Urinary bladder (tissue), 4 donors: Measurements from ENCODE around the gene AMPD2. TPM values are rescaled to one million over a fixed set of nuclear protein-coding genes. Genes with fewer than 3 reads are reported as not detected.
"Not testable (repeated sequence)": the region's sequence is repeated elsewhere in the genome, so short reads cannot be mapped to it uniquely, and the experiment has no call there.

ENCODE experiments used
- DNase-seq: peaks from one replicate; pipeline ENCODE4 v3.0.0-alpha.2; 2015; ENCODE audit errors: extremely low spot score
- H3K27ac ChIP-seq: one replicate; pipeline ENCODE4 v1.5.1; 2013; ENCODE audit warnings: low read depth, mild to moderate bottlenecking, moderate library complexity
- H3K36me3 ChIP-seq: one replicate; pipeline ENCODE4 v1.6.1; 2013; ENCODE audit warnings: mild to moderate bottlenecking, moderate library complexity; ENCODE audit not compliant: insufficient read depth
- H3K4me1 ChIP-seq: one replicate; pipeline ENCODE4 v1.6.1; 2013; ENCODE audit warnings: mild to moderate bottlenecking, moderate library complexity; ENCODE audit not compliant: insufficient read depth
- H3K4me3 ChIP-seq: one replicate; pipeline ENCODE4 v1.5.1; 2013; ENCODE audit warnings: low read depth, low read length
- WGBS: extraction: QIAGEN DNeasy Blood & Tissue Kit; methylation state at CpG from one replicate; pipeline ENCODE4 v1.1.7; 2013; 5-methylcytosine and 5-hydroxymethylcytosine counted together
- polyA plus RNA-seq: library from polyadenylated mRNA; stranded (reverse); fragments of 200-250 nt; gene quantifications from one replicate; pipeline ENCODE4 v1.2.3, GENCODE V29; 2013
- total RNA-seq: library from RNA; depleted of rRNA; stranded (reverse); fragments of >200 nt; gene quantifications from one replicate; pipeline ENCODE4 v1.2.3, GENCODE V29; 2014
- donor health status: healthy with polysubstance abuse.
- donor health status: healthy.

AMPD2 gene
- total and polyA plus RNA-seq, 2 donors = 29.2 to 36.1 TPM

DNA sequence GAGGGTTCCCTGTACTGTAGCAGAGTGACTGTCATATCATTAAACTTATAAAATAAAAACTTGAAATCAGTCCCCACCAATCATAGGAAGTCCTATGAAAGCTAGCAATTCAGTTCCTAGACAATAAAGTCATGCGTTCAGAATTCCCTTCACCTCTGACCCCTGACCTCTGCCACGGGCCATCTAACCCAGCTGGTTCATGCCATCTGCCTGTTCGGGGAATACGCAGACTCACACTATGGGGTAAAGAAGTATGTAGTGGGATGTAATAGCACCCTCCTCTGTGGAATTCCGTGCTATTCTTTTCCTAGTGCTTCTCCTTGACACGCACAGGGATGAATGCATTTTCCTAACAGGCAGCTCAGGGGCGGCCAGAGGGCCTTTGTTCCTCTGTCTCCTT is 38.3 kb downstream of the AMPD2 start:
- 80% methylated on average over 7 of the region's 7 CpGs for WGBS
- H3K4me1 ChIP-seq = no peaks in the 10 kb centered on the region
- H3K4me3 ChIP-seq = no peak overlapping the region
- no peaks in the 10 kb centered on the region for H3K36me3 ChIP-seq
- no peak for DNase-seq
- no peak overlapping the region for H3K27ac ChIP-seq

GRCh38 chr1:109658533-109659042 is 39.0 kb downstream of the AMPD2 start:
- no peak for DNase-seq
- Histone ChIP-seq H3K27ac (no peak overlapping the region), H3K36me3 (no peaks in the 10 kb centered on the region), H3K4me1 (no peaks in the 10 kb centered on the region), H3K4me3 (no peak overlapping the region)
- WGBS = 45% methylated on average over 3 of the region's 3 CpGs

DNA sequence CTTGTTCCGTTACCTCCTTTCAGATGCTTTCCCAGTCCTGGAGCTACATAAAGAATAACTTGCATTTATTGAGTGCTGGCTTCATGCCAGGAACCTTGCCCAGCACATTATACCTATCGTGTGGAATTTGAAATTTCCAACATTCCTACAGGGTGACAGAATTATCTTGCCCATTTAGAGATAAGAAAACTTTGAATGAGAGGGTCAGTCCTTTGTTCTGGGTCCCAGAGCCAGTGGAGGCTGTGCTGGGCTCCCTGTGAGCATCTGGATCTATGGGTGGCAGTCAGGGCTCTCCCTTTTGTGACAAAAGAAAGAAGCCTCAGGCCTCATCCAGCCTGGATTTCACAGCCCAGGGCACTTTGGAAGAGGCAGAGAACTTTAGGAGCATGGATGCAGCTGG is 39.5 kb downstream of the AMPD2 start:
- no peak overlapping the region for H3K4me3 ChIP-seq
- DNase-seq = no peak
- no peaks in the 10 kb centered on the region for H3K4me1 ChIP-seq
- no peak overlapping the region for H3K27ac ChIP-seq
- no peaks in the 10 kb centered on the region for H3K36me3 ChIP-seq
- 63% methylated on average over 2 of the region's 2 CpGs for WGBS

GRCh38 chr1:109659997-109660690 is 40.5 kb downstream of the AMPD2 start:
- Histone ChIP-seq H3K36me3 (peaks cover under 1% of the 10 kb centered on the region), H3K4me3 (no peak overlapping the region), H3K27ac (no peak overlapping the region), H3K4me1 (no peaks in the 10 kb centered on the region)
- DNase-seq = no peak
- 83% methylated on average over 5 of the region's 5 CpGs for WGBS

DNA sequence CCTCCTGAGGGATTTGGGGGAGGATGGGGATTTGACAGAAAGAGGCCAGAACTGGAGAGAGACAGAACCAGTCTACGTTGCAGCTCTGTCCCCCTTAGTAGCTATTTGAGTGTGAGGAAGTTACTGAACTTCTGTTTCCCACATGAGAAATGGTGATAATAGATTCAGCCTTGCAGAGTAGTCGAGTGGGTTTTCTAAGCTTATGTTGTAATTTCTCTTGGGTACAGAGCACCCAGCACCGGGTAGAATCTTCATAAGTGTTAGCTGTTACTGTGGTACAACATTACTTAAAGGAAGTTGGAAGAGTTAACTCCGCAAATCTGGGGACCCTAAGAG is 41.0 kb downstream of the AMPD2 start:
- H3K4me3 ChIP-seq, H3K36me3 ChIP-seq, H3K27ac ChIP-seq, H3K4me1 ChIP-seq, DNase-seq: not testable (repeated sequence)
- WGBS = 78% methylated on average over 3 of the region's 4 CpGs

GRCh38 chr1:109661391-109661790 is 41.8 kb downstream of the AMPD2 start:
- DNase-seq = no peak
- Histone ChIP-seq H3K27ac (no peak overlapping the region), H3K4me1 (no peaks in the 10 kb centered on the region), H3K36me3 (peaks cover 4% of the 10 kb centered on the region), H3K4me3 (no peak overlapping the region)
- WGBS = 67% methylated on average over 2 of the region's 2 CpGs

DNA sequence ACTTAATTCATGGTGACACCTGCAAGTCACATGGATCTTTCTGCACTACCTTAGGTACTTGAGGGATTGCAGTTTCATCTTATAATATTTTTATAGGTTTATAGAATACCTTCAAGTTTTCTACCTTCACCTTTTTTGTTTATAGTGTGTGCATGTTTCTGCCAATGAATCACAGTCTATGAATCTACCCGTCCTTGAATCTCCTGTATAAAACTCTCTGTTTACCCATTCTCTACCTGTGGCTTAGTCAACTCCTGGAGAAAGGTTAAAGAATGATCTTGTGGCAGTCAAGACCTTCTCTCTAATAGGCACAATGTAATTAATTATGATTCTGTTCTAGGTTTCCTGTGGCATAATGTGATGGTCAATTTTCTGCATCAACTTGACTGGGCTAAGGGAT is 45.0 kb downstream of the AMPD2 start:
- H3K27ac ChIP-seq = no peak overlapping the region
- peaks cover 4% of the 10 kb centered on the region for H3K36me3 ChIP-seq
- no peaks in the 10 kb centered on the region for H3K4me1 ChIP-seq
- DNase-seq = no peak
- no peak overlapping the region for H3K4me3 ChIP-seq
- 75% methylated on average over 1 of the region's 1 CpG for WGBS

GRCh38 chr1:109667452-109668122 is 48.0 kb downstream of the AMPD2 start, which contains the start of gene GSTM2:
Gene GSTM2 (plus strand): TSS chr1:109668057. CDS start chr1:109668116, 59 bp downstream.
- peak; percentile 86 for DNase-seq
- peak within 1 kb of the TSS; percentile 78 for H3K4me3 ChIP-seq
- peak within 1 kb of the TSS; percentile 28 for H3K27ac ChIP-seq
- H3K36me3 ChIP-seq = peaks cover 4% of the 10 kb centered on the region
- 8% methylated on average over 22 of the region's 22 CpGs for WGBS
- H3K4me1 ChIP-seq = no peaks in the 10 kb centered on the region

- peaks cover 4% of the 10 kb centered on the region for H3K36me3 ChIP-seq
- no peak for DNase-seq
- 5% methylated on average over 26 of the region's 26 CpGs for WGBS
- H3K4me3 ChIP-seq = peak overlapping the region; percentile 78
- no peaks in the 10 kb centered on the region for H3K4me1 ChIP-seq
- H3K27ac ChIP-seq = peak overlapping the region; percentile 28
Measured at GRCh38 chr1:109668123-109668775, 48.6 kb downstream of the AMPD2 start.

DNA sequence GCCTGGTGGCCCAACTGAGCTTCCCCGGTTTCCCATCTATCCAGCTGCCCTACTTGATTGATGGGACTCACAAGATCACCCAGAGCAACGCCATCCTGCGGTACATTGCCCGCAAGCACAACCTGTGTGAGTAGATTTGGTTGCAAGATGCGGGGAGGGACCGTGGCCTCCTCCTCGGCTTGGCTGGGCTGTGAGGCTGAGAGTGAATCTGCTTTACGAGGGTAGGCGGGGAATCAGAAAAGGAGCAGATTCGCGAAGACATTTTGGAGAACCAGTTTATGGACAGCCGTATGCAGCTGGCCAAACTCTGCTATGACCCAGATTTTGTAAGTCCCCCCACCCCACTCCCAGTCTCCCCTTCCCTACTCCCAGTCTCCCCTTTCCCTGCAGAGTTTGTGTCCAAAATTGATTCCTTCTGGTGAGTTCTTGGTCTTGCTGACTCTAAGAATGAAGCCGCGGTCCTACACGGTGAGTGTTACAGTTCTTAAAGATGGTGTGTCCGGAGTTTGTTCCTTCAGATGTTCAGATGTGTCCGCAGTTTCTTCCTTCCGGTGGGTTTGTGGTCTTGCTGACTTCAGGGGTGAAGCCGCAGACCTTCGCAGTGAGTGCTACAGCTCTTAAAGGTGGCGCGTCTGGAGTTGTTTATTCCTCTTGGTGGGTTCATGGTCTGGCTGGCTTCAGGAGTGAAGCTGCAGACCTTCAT is 49.8 kb downstream of the AMPD2 start:
- H3K4me3 ChIP-seq = no peak overlapping the region
- H3K27ac ChIP-seq = no peak overlapping the region
- peaks cover 4% of the 10 kb centered on the region for H3K36me3 ChIP-seq
- 82% methylated on average over 22 of the region's 22 CpGs for WGBS
- no peaks in the 10 kb centered on the region for H3K4me1 ChIP-seq
- no peak for DNase-seq

GRCh38 chr1:109669949-109670302 is 50.3 kb downstream of the AMPD2 start:
- not testable (repeated sequence) for DNase-seq, H3K4me3 ChIP-seq, H3K36me3 ChIP-seq, H3K4me1 ChIP-seq, H3K27ac ChIP-seq
- WGBS = 94% methylated on average over 5 of the region's 5 CpGs

GRCh38 chr1:109671067-109671466 is 51.4 kb downstream of the AMPD2 start:
- 94% methylated on average over 5 of the region's 5 CpGs for WGBS
- no peaks in the 10 kb centered on the region for H3K36me3 ChIP-seq
- no peak overlapping the region for H3K27ac ChIP-seq
- H3K4me1 ChIP-seq = no peaks in the 10 kb centered on the region
- no peak for DNase-seq
- H3K4me3 ChIP-seq = no peak overlapping the region

DNA sequence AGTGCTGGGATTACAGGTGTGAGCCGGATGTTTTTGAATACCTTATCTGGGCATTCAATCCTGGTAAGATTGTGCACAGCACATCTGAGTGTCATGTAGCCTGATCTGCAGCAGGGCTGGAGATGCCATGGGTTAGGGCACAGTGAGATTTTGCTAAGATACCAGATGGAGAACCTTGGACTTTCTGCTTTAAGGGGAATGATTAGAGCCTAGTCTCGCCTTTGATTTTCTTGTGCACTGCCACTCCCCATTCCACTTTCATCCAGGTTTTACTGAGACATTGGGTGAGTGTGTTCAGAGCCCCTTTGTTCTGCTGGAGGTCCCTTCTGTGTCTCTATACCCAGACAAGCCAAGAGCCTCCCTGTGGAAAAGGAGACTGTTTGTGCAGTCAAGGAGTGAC is 54.2 kb downstream of the AMPD2 start:
- H3K4me3 ChIP-seq, H3K27ac ChIP-seq, DNase-seq, H3K4me1 ChIP-seq, H3K36me3 ChIP-seq: not testable (repeated sequence)
- whole genome bisulfite sequencing = 88% methylated on average over 2 of the region's 2 CpGs
